IMR-90 (cell line): Measurements from ENCODE around the gene DLG3. TPM values are rescaled to one million over a fixed set of nuclear protein-coding genes. Genes with fewer than 3 reads are reported as not detected.

ENCODE experiments used
- ATAC-seq: fragments of 200-7000 bp; cut with Tn5 transposase; 2 replicates; pipeline ENCODE4 v1.9.1; 2020; ENCODE audit warnings: low read depth, mild to moderate bottlenecking, moderate library complexity
- BruUV-seq: library from RNA; stranded (reverse); fragments of 400-500 nt; replicated peaks from 2 replicates; lab custom pipeline; 2021; lab: Mats Ljungman, UMichigan
- CTCF ChIA-PET: fragments of 300-600 bp; formaldehyde crosslinking; extraction: SDS; loops from one replicate; lab custom pipeline; 2021; ENCODE audit warnings: antibody characterized with exemption; lab: Yijun Ruan, JAX
- POLR2A ChIA-PET: fragments of 300-600 bp; sonication (Branson Sonifier 250); formaldehyde crosslinking; loops from one replicate; lab custom pipeline; 2022; ENCODE audit warnings: antibody characterized with exemption; ENCODE audit not compliant: unreplicated experiment; lab: Charles Lee
- DNase-seq: peaks from one replicate; pipeline ENCODE4 v3.0.0; 2013
- H2AFZ ChIP-seq: replicated peaks from 2 replicates; pipeline ENCODE3; 2013; ENCODE audit warnings: low read length, mild to moderate bottlenecking; ENCODE audit not compliant: poor library complexity
- H2AK5ac ChIP-seq: 2 replicates; pipeline ENCODE4 v1.6.1; 2013; ENCODE audit warnings: low read depth, low read length, inconsistent platforms
- H2AK9ac ChIP-seq: replicated peaks from 2 replicates; pipeline ENCODE3; 2013; ENCODE audit warnings: mild to moderate bottlenecking, low read depth, low read length, moderate library complexity; ENCODE audit not compliant: poor library complexity
- H2BK120ac ChIP-seq: 2 replicates; pipeline ENCODE4 v1.6.1; 2013; ENCODE audit warnings: low read depth, low read length, inconsistent platforms
- H2BK15ac ChIP-seq: 3 replicates; pipeline ENCODE4 v1.6.1; 2013; ENCODE audit warnings: low read depth, low read length, inconsistent platforms
- H2BK20ac ChIP-seq: 2 replicates; pipeline ENCODE4 v1.6.1; 2013; ENCODE audit warnings: low read depth, mild to moderate bottlenecking, inconsistent platforms, low read length, moderate library complexity
- H2BK5ac ChIP-seq: 2 replicates; pipeline ENCODE4 v1.6.1; 2013; ENCODE audit warnings: mild to moderate bottlenecking, low read depth, low read length, inconsistent platforms; ENCODE audit not compliant: poor library complexity, severe bottlenecking
- H3K14ac ChIP-seq: replicated peaks from 2 replicates; pipeline ENCODE4 v1.6.1; 2013; ENCODE audit warnings: low read depth, low read length, inconsistent platforms
- H3K18ac ChIP-seq: 2 replicates; pipeline ENCODE4 v1.6.1; 2013; ENCODE audit warnings: low read depth, low read length, control low read depth
- H3K23ac ChIP-seq: 2 replicates; pipeline ENCODE4 v1.6.1; 2013; ENCODE audit warnings: low read depth, low read length, inconsistent platforms
- H3K27ac ChIP-seq: 2 replicates; pipeline ENCODE4 v1.5.1; 2013; ENCODE audit warnings: mild to moderate bottlenecking, control low read depth, low read length; ENCODE audit not compliant: insufficient read depth
- H3K27me3 ChIP-seq: 2 replicates; pipeline ENCODE4 v1.6.1; 2013; ENCODE audit warnings: low read length; ENCODE audit not compliant: control insufficient read depth, insufficient read depth
- H3K36me3 ChIP-seq: 2 replicates; pipeline ENCODE4 v1.6.1; 2013; ENCODE audit warnings: low read length, mixed read lengths; ENCODE audit not compliant: control insufficient read depth, insufficient read depth
- H3K4ac ChIP-seq: 2 replicates; pipeline ENCODE4 v1.6.1; 2013; ENCODE audit warnings: low read depth, low read length, inconsistent platforms
- H3K4me1 ChIP-seq: 2 replicates; pipeline ENCODE4 v1.6.1; 2013; ENCODE audit warnings: low read length, mixed read lengths; ENCODE audit not compliant: control insufficient read depth, insufficient read depth
- H3K4me2 ChIP-seq: 2 replicates; pipeline ENCODE4 v1.6.1; 2013; ENCODE audit warnings: low read depth, mild to moderate bottlenecking, control low read depth, low read length, moderate library complexity
- H3K4me3 ChIP-seq: 2 replicates; pipeline ENCODE4 v1.5.1; 2013; ENCODE audit warnings: low read depth, mild to moderate bottlenecking, control low read depth, low read length, moderate library complexity; ENCODE audit not compliant: insufficient read depth
- H3K56ac ChIP-seq: 2 replicates; pipeline ENCODE4 v1.6.1; 2013; ENCODE audit warnings: low read length, inconsistent platforms; ENCODE audit not compliant: insufficient read depth; ENCODE audit errors: extremely low read depth
- H3K79me1 ChIP-seq, 2 experiments: 2 replicates each; pipeline ENCODE4 v1.6.1; 2013; ENCODE audit warnings: low read length in 2 of 2, inconsistent platforms in 1 of 2, low read depth in 1 of 2
- H3K9ac ChIP-seq: 2 replicates; pipeline ENCODE4 v1.6.1; 2013; ENCODE audit warnings: low read depth, low read length, control low read depth
- H3K9me1 ChIP-seq: 2 replicates; pipeline ENCODE4 v1.6.1; 2013; ENCODE audit warnings: low read length, inconsistent platforms; ENCODE audit not compliant: insufficient read depth
- H3K9me3 ChIP-seq: 2 replicates; pipeline ENCODE4 v1.6.1; 2013; ENCODE audit warnings: low read length; ENCODE audit not compliant: control insufficient read depth, insufficient read depth
- H4K20me1 ChIP-seq: 2 replicates; pipeline ENCODE4 v1.6.1; 2013; ENCODE audit warnings: low read length, inconsistent platforms; ENCODE audit not compliant: insufficient read depth
- H4K5ac ChIP-seq: 2 replicates; pipeline ENCODE4 v1.6.1; 2013; ENCODE audit warnings: mild to moderate bottlenecking, low read depth, low read length, control low read depth
- H4K8ac ChIP-seq, 2 experiments: 2 replicates each; pipeline ENCODE4 v1.6.1; 2013; ENCODE audit warnings: low read depth in 2 of 2, low read length in 2 of 2, control low read depth in 1 of 2, inconsistent platforms in 1 of 2
- H4K91ac ChIP-seq: 2 replicates; pipeline ENCODE4 v1.6.1; 2013; ENCODE audit warnings: low read depth, low read length, inconsistent platforms; ENCODE audit not compliant: insufficient read depth
- CEBPB ChIP-seq: IDR thresholded peaks from 2 replicates; pipeline ENCODE4 v1.6.1; 2012; ENCODE audit warnings: low read depth, low read length, improper control_type of control experiment
- CHD1 ChIP-seq: IDR thresholded peaks from 2 replicates; pipeline ENCODE4 v1.6.1; 2012; ENCODE audit warnings: low read depth, low read length, improper control_type of control experiment
- ELK1 ChIP-seq: fragments of 150-350 bp; IDR thresholded peaks from 2 replicates; pipeline ENCODE4 v1.6.1; 2016; ENCODE audit warnings: low read depth, mild to moderate bottlenecking, low read length, moderate library complexity, borderline replicate concordance
- MAFK ChIP-seq: IDR thresholded peaks from 2 replicates; pipeline ENCODE4 v1.6.1; 2012; ENCODE audit warnings: low read depth, low read length, improper control_type of control experiment
- MAZ ChIP-seq: IDR thresholded peaks from 2 replicates; pipeline ENCODE4 v1.6.1; 2012; ENCODE audit warnings: low read depth, mild to moderate bottlenecking, low read length, improper control_type of control experiment, moderate library complexity, borderline replicate concordance
- NFE2L2 ChIP-seq: fragments of 150-350 bp; IDR thresholded peaks from 2 replicates; pipeline ENCODE4 v1.6.1; 2016; ENCODE audit warnings: low read depth, mild to moderate bottlenecking, low read length
- POLR2A ChIP-seq: IDR thresholded peaks from 2 replicates; pipeline ENCODE4 v1.6.1; 2012; ENCODE audit warnings: mild to moderate bottlenecking, low read depth, low read length
- RCOR1 ChIP-seq: IDR thresholded peaks from 2 replicates; pipeline ENCODE4 v1.6.1; 2012; ENCODE audit warnings: mild to moderate bottlenecking, low read length, improper control_type of control experiment; ENCODE audit not compliant: insufficient replicate concordance
- RFX5 ChIP-seq: IDR thresholded peaks from 2 replicates; pipeline ENCODE4 v1.8.0; 2012; ENCODE audit warnings: low read depth, mild to moderate bottlenecking, low read length, moderate library complexity
- USF2 ChIP-seq: fragments of 150-350 bp; IDR thresholded peaks from 2 replicates; pipeline ENCODE4 v1.6.1; 2017; ENCODE audit warnings: mild to moderate bottlenecking, antibody characterized with exemption, low read length, low read depth
- WGBS, 2 experiments: methylation state at CpG; one replicate each; pipeline versions ENCODE4 v1.1.5 to v1.1.7; 2013; ENCODE audit warnings: missing lambda C conversion rate in 2 of 2; ENCODE audit not compliant: insufficient read length in 1 of 2; ENCODE audit errors: extremely low coverage in 2 of 2; 5-methylcytosine and 5-hydroxymethylcytosine counted together
- dilution Hi-C: fragments of 300-500 bp; cut with HindIII; formaldehyde crosslinking; loops from one replicate; pipeline ENCODE4 v1.14.3; 2018; ENCODE audit warnings: low sequenced_read_pairs; ENCODE audit not compliant: unreplicated experiment
- in situ Hi-C: fragments of 300-500 bp; cut with MboI; formaldehyde crosslinking; loops from 3 replicates; pipeline ENCODE4 v1.14.3; 2019; ENCODE audit warnings: low sequenced_read_pairs, inconsistent platforms, mixed read lengths
- intact Hi-C: fragments of 100-400 bp; cut with micrococcal nuclease; formaldehyde crosslinking; loops from 2 replicates; pipeline ENCODE4 v1.10.0; 2022
- polyA plus RNA-seq, 3 experiments: library from polyadenylated mRNA; depleted of rRNA; stranded (reverse); fragments of >200 nt; gene quantifications; 2 replicates each; pipeline ENCODE4 v1.2.3, GENCODE V29; 2012; ENCODE audit warnings: low replicate concordance in 1 of 3
- total RNA-seq: library from RNA; depleted of rRNA; stranded (reverse); fragments of >200 nt; gene quantifications from 2 replicates; pipeline ENCODE4 v1.2.3, GENCODE V29; 2012

DLG3 gene
- total and polyA plus RNA-seq, 2 of the 4 experiments (the other 2 are of a cell fraction): 11.0 to 27.1 TPM

- Histone ChIP-seq H4K5ac (peak overlapping the region; percentile 17), H3K18ac (no peak overlapping the region; the same call in 1 of the 2 replicates), H2BK20ac (no peak overlapping the region), H3K79me1 (peaks cover 0 to 19% of the 10 kb centered on the region in 2 experiments; a peak in 2 of 4 replicates), H4K20me1 (no peaks in the 10 kb centered on the region), H2BK15ac (no peak overlapping the region), H3K4ac (peak overlapping the region; percentile 41), H3K27me3 (no peaks in the 10 kb centered on the region), H3K14ac (peak overlapping the region; percentile 27; the same call in 1 of the 2 replicates), H3K9me3 (no peaks in the 10 kb centered on the region; the same call in 1 of the 2 replicates), H3K27ac (peak overlapping the region; percentile 69), H2AK5ac (peak overlapping the region; percentile 72), H2AFZ (peak overlapping the region; percentile 74), H3K9ac (peak overlapping the region; percentile 79), H2BK120ac (no peak overlapping the region), H3K56ac (peak overlapping the region; percentile 23; the same call in 1 of the 2 replicates), H4K8ac (peak overlapping the region; percentile 34 to 48; a peak in 3 of 4 replicates), H3K4me3 (peak overlapping the region; percentile 56), H4K91ac (0 out of 2 replicates have a peak overlapping the region, but pooled peaks have one; percentile 33), H2AK9ac (peak overlapping the region; percentile 91), H3K4me1 (no peaks in the 10 kb centered on the region), H2BK5ac (peak overlapping the region; percentile 12), H3K36me3 (0 out of 2 replicates have a peak, but pooled peaks cover 2% of the 10 kb centered on the region), H3K23ac (peak overlapping the region; percentile 53; the same call in 1 of the 2 replicates), H3K9me1 (no peaks in the 10 kb centered on the region), H3K4me2 (peak overlapping the region; percentile 97)
- ChIA-PET POLR2A (no interaction called here), CTCF (interaction anchor here (0.7 kb wide), 1 partner anchor 13 kb away, joined by 4 read pairs; no protein-coding TSS in a partner anchor)
- in situ Hi-C loops: no loop called here
- intact Hi-C loops: loop anchor here (1.0 to 10.0 kb wide), 2 partner anchors 22 to 509 kb away; no protein-coding TSS in a partner anchor
- TF ChIP-seq MAFK (no peak), USF2 (no peak), POLR2A (no peak), RCOR1 (no peak), NFE2L2 (no peak), CEBPB (no peak), CHD1 (no peak), ELK1 (no peak), RFX5 (no peak), MAZ (no peak)
- dilution Hi-C loops: no loop called here
- no peak for DNase-seq
- no TSS peak for BruUV-seq
- no peak for ATAC-seq
- 31% methylated on average over 11 of the region's 32 CpGs; no CpG with 5 or more reads in 1 of the 2 experiments for WGBS, 2 experiments
Observed at GRCh38 chrX:70455366-70456202, 10.9 kb downstream of the DLG3 start.
